ENCODE results near the gene CHRM5. TPM values are rescaled to one million over a fixed set of nuclear protein-coding genes. Genes with fewer than 3 reads are reported as not detected.

Gene CHRM5
- total RNA-seq, 1 experiment from 2014 or later, result not detected

DNA sequence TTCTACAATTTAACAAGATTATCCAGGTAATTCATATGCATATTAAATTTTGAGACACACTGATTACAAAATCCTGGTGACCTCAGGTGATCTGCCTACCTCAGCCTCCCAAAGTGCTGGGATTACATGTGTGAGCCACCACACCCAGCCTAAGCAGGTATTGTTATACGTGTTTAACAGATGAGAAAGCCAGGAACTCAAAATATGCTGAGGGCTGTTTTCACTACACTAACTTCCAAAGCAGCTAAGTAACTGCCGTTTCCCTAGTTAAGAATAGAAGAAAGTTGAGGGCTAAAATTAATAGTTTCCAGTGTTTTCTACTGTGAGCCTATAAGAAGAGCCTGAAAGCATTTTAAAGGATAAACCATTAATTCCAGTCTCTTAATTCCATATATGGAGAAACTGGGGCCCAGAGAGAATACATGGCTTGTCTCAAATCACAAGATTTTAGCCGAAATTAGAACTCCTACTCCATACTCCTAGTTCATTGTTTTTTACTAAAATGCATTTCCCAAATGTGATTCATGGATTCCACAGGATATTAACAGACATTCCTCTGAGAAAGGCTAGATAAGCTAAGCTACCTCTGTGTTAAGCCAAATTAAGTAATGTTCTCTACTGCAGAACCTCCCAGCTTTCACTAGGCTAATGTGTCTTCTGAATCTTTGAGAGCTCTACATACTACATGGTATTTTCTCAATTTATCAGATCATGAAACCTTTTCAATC is 87.7 kb downstream of the CHRM5 start (continued):
- TF ChIP-seq, protein P1, sequence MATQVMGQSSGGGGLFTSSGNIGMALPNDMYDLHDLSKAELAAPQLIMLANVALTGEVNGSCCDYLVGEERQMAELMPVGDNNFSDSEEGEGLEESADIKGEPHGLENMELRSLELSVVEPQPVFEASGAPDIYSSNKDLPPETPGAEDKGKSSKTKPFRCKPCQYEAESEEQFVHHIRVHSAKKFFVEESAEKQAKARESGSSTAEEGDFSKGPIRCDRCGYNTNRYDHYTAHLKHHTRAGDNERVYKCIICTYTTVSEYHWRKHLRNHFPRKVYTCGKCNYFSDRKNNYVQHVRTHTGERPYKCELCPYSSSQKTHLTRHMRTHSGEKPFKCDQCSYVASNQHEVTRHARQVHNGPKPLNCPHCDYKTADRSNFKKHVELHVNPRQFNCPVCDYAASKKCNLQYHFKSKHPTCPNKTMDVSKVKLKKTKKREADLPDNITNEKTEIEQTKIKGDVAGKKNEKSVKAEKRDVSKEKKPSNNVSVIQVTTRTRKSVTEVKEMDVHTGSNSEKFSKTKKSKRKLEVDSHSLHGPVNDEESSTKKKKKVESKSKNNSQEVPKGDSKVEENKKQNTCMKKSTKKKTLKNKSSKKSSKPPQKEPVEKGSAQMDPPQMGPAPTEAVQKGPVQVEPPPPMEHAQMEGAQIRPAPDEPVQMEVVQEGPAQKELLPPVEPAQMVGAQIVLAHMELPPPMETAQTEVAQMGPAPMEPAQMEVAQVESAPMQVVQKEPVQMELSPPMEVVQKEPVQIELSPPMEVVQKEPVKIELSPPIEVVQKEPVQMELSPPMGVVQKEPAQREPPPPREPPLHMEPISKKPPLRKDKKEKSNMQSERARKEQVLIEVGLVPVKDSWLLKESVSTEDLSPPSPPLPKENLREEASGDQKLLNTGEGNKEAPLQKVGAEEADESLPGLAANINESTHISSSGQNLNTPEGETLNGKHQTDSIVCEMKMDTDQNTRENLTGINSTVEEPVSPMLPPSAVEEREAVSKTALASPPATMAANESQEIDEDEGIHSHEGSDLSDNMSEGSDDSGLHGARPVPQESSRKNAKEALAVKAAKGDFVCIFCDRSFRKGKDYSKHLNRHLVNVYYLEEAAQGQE (IDR thresholded peaks at IDR 0.05; ENCODE audit: low read depth), result no peak
- TF ChIP-seq SRF (IDR thresholded peaks at IDR 0.05; ENCODE audit: low read depth), result no peak
- TF ChIP-seq CBX3 (IDR thresholded peaks at IDR 0.05; ENCODE audit: low read depth), result no peak
- no peak for TF ChIP-seq CEBPB (IDR thresholded peaks at IDR 0.05; ENCODE audit: low read depth)
- TF ChIP-seq SIN3A (IDR thresholded peaks at IDR 0.05; ENCODE audit: low read depth), result no peak
- TF ChIP-seq EZH2phosphoT487 (IDR thresholded peaks at IDR 0.05; ENCODE audit: borderline replicate concordance), result no peak

DNA sequence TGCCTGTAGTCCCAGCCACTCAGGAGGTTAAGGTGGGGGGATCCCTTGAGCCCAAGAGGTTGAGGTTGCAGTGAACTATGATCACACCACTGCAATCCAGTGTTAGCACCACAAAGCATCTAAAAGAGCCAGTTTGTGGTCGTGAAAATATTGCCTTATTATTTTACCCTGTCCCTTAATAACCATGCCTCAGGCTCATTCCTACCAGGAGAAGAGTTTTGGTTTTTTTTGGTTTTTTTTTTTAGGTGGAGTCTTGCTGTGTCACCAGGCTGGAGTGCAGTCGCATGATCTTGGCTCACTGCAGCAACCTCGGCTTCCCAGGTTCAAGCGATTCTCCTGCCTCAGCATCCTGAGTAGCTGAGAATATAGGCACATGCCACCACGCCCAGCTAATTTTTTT is 88.6 kb downstream of the CHRM5 start:
- Histone ChIP-seq H2AFZ (ENCODE audit: low read depth, low read length, poor library complexity, severe bottlenecking) (no peak overlapping the region), H3K9me2 (ENCODE audit: insufficient read depth) (no peaks in the 10 kb centered on the region), H3K36me3 (ENCODE audit: control insufficient read depth in 1 of 2, insufficient read depth in 2 of 2, low read length in 2 of 2) (no peaks in the 10 kb centered on the region), H3K27me3 (ENCODE audit: insufficient read depth, low read length) (no peaks in the 10 kb centered on the region), H3K9me3 (ENCODE audit: control insufficient read depth in 1 of 2, insufficient read depth in 1 of 2, low read depth in 1 of 2, low read length in 2 of 2) (no peaks in the 10 kb centered on the region), H3K4me2 (ENCODE audit: low read length) (no peak overlapping the region), H4K20me1 (ENCODE audit: insufficient read depth) (no peaks in the 10 kb centered on the region), H3K27ac (ENCODE audit: low read depth, low read length) (no peak overlapping the region), H3K4me1 (ENCODE audit: control insufficient read depth in 1 of 2, insufficient read depth in 2 of 2, low read length in 2 of 2) (no peaks in the 10 kb centered on the region), H3K79me2 (ENCODE audit: insufficient read depth, low read length) (no peaks in the 10 kb centered on the region), H3K4me3 (replicated peaks in 1 of 2; ENCODE audit: low read depth in 1 of 2, low read length in 2 of 2) (no peak overlapping the region), H3K9ac (ENCODE audit: low read length) (no peak overlapping the region)
- no TSS peak for BruUV-seq (replicated peaks)
- intact Hi-C loops (cut with micrococcal nuclease), result no loop called here
- DNase-seq (ENCODE audit: low read depth, low spot score) (no peak), ATAC-seq (no peak)
- ChIA-PET RAD21 (ENCODE audit: low non-redundant PET in 1 of 2, low total read pairs in 2 of 2, uncharacterized antibody in 2 of 2, unreplicated experiment in 2 of 2) (no interaction called here), CTCF (no interaction called here), POLR2A (no interaction called here)
- TF ChIP-seq POLR2AphosphoS5 (IDR thresholded peaks at IDR 0.05; ENCODE audit: low read depth, low read length), result no peak
- TF ChIP-seq SP1 (IDR thresholded peaks at IDR 0.05; ENCODE audit: low read depth), result no peak
- TF ChIP-seq, protein P2, sequence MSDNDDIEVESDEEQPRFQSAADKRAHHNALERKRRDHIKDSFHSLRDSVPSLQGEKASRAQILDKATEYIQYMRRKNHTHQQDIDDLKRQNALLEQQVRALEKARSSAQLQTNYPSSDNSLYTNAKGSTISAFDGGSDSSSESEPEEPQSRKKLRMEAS (IDR thresholded peaks at IDR 0.05), result no peak
- TF ChIP-seq TCF7L2 (IDR thresholded peaks at IDR 0.05; ENCODE audit: borderline replicate concordance, extremely low read depth, insufficient read depth, insufficient read length), result no peak
- TF ChIP-seq, protein P1 (IDR thresholded peaks at IDR 0.05; ENCODE audit: low read depth), result no peak
- TF ChIP-seq ZNF274 (IDR thresholded peaks at IDR 0.05; ENCODE audit: low read depth, low read length), result no peak
- TF ChIP-seq SIN3A (IDR thresholded peaks at IDR 0.05; ENCODE audit: low read depth), result no peak
- TF ChIP-seq POLR2A (IDR thresholded peaks at IDR 0.05; ENCODE audit: borderline replicate concordance, extremely low read depth, insufficient read depth, insufficient read length), result no peak
- TF ChIP-seq, protein P3, sequence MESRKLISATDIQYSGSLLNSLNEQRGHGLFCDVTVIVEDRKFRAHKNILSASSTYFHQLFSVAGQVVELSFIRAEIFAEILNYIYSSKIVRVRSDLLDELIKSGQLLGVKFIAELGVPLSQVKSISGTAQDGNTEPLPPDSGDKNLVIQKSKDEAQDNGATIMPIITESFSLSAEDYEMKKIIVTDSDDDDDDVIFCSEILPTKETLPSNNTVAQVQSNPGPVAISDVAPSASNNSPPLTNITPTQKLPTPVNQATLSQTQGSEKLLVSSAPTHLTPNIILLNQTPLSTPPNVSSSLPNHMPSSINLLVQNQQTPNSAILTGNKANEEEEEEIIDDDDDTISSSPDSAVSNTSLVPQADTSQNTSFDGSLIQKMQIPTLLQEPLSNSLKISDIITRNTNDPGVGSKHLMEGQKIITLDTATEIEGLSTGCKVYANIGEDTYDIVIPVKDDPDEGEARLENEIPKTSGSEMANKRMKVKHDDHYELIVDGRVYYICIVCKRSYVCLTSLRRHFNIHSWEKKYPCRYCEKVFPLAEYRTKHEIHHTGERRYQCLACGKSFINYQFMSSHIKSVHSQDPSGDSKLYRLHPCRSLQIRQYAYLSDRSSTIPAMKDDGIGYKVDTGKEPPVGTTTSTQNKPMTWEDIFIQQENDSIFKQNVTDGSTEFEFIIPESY (IDR thresholded peaks at IDR 0.05; ENCODE audit: extremely low read depth, insufficient replicate concordance, low read length), result no peak
- no peak for TF ChIP-seq SRF (IDR thresholded peaks at IDR 0.05; ENCODE audit: low read depth)
- TF ChIP-seq EZH2 (IDR thresholded peaks at IDR 0.05), result no peak
- no peak for TF ChIP-seq CBX3 (IDR thresholded peaks at IDR 0.05; ENCODE audit: low read depth)
- no peak for TF ChIP-seq FOSL1 (IDR thresholded peaks at IDR 0.05; ENCODE audit: low read depth)
